Spleen (tissue), 7 donors: Measurements from ENCODE around the gene APBA3.

Experiments used
- CTCF ChIP-seq, 11 experiments: fragments of 200-600 bp in 7 of 11; fragments of 450-650 bp in 4 of 11; sonication (generic) in 4 of 11; IDR thresholded peaks in 8 of 11; conservative IDR thresholded peaks in 3 of 11; 1 replicate in 7 of 11; 2 replicates in 4 of 11; pipeline versions ENCODE4 v1.4.0 to v1.8.0; 2016 to 2021; ENCODE audit warnings: antibody characterized with exemption in 11 of 11, inconsistent platforms in 4 of 11, mild to moderate bottlenecking in 1 of 11
- POLR2A ChIP-seq, 3 donors: fragments of 450-650 bp; IDR thresholded peaks; one replicate each; pipeline ENCODE4 v1.5.1; 2017; ENCODE audit warnings: antibody characterized with exemption in 3 of 3, mild to moderate bottlenecking in 1 of 3
- POLR2AphosphoS5 ChIP-seq, 3 donors: sonication (generic); formaldehyde crosslinking; IDR thresholded peaks; one replicate each; pipeline ENCODE4 v1.5.1; 2017; ENCODE audit warnings: antibody characterized with exemption in 3 of 3
- donor health status: DM: no; HTN: no; CAD: no; lungs with moderate emphysema.
- donor health status: DM: no; HTN: no; CAD: no.
- donor health status: DM: no; HTN: no; CAD: no.

DNA sequence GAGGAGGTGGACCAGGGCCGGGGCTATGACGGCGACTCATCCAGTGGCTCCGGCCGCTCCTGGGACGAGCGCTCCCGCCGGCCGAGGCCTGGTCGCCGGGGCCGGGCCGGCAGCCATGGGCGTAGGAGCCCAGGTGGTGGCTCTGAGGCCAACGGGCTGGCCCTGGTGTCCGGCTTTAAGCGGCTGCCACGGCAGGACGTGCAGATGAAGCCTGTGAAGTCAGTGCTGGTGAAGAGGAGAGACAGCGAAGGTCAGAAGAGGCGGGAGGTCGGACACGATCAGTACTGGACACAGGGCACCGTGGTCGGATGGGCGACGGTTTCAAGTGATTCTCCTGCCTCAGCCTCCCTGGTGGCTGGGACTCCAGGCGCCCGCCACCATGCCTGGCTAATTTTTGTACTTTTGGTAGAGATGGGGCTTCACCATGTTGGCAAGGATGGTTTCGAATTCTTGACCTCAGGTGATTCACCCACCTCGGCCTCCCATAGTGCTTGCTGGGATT lies 31.0 kb downstream of the APBA3 start:
- TF ChIP-seq CTCF (IDR thresholded peaks at IDR 0.05 in 8 of 11, conservative IDR thresholded peaks at IDR 0.05 in 3 of 11) (no peak), POLR2A (IDR thresholded peaks at IDR 0.05) (no peak), POLR2AphosphoS5 (IDR thresholded peaks at IDR 0.05) (no peak)
